ENCODE results near the gene RABGAP1L.
"Not testable (repeated sequence)": the region's sequence is repeated elsewhere in the genome, so short reads cannot be mapped to it uniquely, and the experiment has no call there.

Gene RABGAP1L

GRCh38 chr1:174623324-174624035 is 464.2 kb downstream of the RABGAP1L start:
- DNase-seq, result no peak

GRCh38 chr1:174626031-174627025 is 467.0 kb downstream of the RABGAP1L start:
- no peak for DNase-seq

- DNase-seq, result no peak
These were observed 478.2 kb downstream of the RABGAP1L start for GRCh38 chr1:174637487-174637886.

- no peak for DNase-seq
These were observed 480.1 kb downstream of the RABGAP1L start for GRCh38 chr1:174639461-174639860.

- DNase-seq, result no peak
These were observed 481.5 kb downstream of the RABGAP1L start for GRCh38 chr1:174640783-174641182.

GRCh38 chr1:174642393-174642792 is 483.1 kb downstream of the RABGAP1L start:
- DNase-seq, result no peak

GRCh38 chr1:174643206-174643605 is 483.9 kb downstream of the RABGAP1L start:
- DNase-seq, result no peak

- DNase-seq, result not testable (repeated sequence)
These were observed 490.3 kb downstream of the RABGAP1L start for GRCh38 chr1:174649572-174649971.

GRCh38 chr1:174652569-174653280 is 493.4 kb downstream of the RABGAP1L start:
- DNase-seq, result no peak

- DNase-seq, result no peak
These were observed 495.2 kb downstream of the RABGAP1L start for GRCh38 chr1:174654560-174654959.

- DNase-seq, result no peak
These were observed 497.2 kb downstream of the RABGAP1L start for GRCh38 chr1:174656409-174657059.

GRCh38 chr1:174657411-174657810 is 498.1 kb downstream of the RABGAP1L start:
- DNase-seq, result no peak

GRCh38 chr1:174657893-174658292 is 498.6 kb downstream of the RABGAP1L start:
- no peak for DNase-seq

GRCh38 chr1:174659823-174660222 is 500.5 kb downstream of the RABGAP1L start:
- no peak for DNase-seq

GRCh38 chr1:174660476-174660875 is 501.2 kb downstream of the RABGAP1L start:
- DNase-seq, result no peak

GRCh38 chr1:174663358-174663757 is 504.0 kb downstream of the RABGAP1L start:
- DNase-seq, result no peak

GRCh38 chr1:174666248-174666647 is 506.9 kb downstream of the RABGAP1L start:
- no peak for DNase-seq

- no peak for DNase-seq
These were observed 512.5 kb downstream of the RABGAP1L start for GRCh38 chr1:174671826-174672225.

GRCh38 chr1:174676856-174677255 is 517.5 kb downstream of the RABGAP1L start:
- DNase-seq, result no peak

GRCh38 chr1:174678657-174679056 is 519.3 kb downstream of the RABGAP1L start:
- no peak for DNase-seq

GRCh38 chr1:174680101-174680500 is 520.8 kb downstream of the RABGAP1L start:
- no peak for DNase-seq

GRCh38 chr1:174682419-174683008 is 523.2 kb downstream of the RABGAP1L start:
- DNase-seq, result no peak

All from activated CD4-positive, alpha-beta T cell treated with anti-CD3 and anti-CD28 coated beads for 4 hours (primary cell).